ENCODE measurements around the gene ZBTB38.

ZBTB38 gene

GRCh38 chr3:141412087-141412935 is 44.0 kb downstream of the ZBTB38 start:
- peak; percentile 65 for DNase-seq (ENCODE audit: low spot score)
- TF ChIP-seq, protein P1, sequence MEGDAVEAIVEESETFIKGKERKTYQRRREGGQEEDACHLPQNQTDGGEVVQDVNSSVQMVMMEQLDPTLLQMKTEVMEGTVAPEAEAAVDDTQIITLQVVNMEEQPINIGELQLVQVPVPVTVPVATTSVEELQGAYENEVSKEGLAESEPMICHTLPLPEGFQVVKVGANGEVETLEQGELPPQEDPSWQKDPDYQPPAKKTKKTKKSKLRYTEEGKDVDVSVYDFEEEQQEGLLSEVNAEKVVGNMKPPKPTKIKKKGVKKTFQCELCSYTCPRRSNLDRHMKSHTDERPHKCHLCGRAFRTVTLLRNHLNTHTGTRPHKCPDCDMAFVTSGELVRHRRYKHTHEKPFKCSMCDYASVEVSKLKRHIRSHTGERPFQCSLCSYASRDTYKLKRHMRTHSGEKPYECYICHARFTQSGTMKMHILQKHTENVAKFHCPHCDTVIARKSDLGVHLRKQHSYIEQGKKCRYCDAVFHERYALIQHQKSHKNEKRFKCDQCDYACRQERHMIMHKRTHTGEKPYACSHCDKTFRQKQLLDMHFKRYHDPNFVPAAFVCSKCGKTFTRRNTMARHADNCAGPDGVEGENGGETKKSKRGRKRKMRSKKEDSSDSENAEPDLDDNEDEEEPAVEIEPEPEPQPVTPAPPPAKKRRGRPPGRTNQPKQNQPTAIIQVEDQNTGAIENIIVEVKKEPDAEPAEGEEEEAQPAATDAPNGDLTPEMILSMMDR (IDR thresholded peaks at IDR 0.05; ENCODE audit: extremely low read depth, missing control alignments) = no peak

- DNase-seq (ENCODE audit: low spot score) = no peak
Measured at GRCh38 chr3:141412936-141413354, 44.6 kb downstream of the ZBTB38 start.

GRCh38 chr3:141413391-141413790 is 45.1 kb downstream of the ZBTB38 start:
- DNase-seq (ENCODE audit: low spot score) = no peak
- TF ChIP-seq, protein P1 (IDR thresholded peaks at IDR 0.05; ENCODE audit: extremely low read depth, missing control alignments) = no peak

More at GRCh38 chr3:141412936-141413354, 44.6 kb downstream of the ZBTB38 start:
- TF ChIP-seq, protein P1 (IDR thresholded peaks at IDR 0.05; ENCODE audit: extremely low read depth, missing control alignments) = no peak

- DNase-seq (ENCODE audit: low spot score) = no peak
- TF ChIP-seq, protein P1 (IDR thresholded peaks at IDR 0.05; ENCODE audit: extremely low read depth, missing control alignments) = no peak
Measured at GRCh38 chr3:141413801-141414689, 45.7 kb downstream of the ZBTB38 start.

GRCh38 chr3:141414800-141415462 is 46.6 kb downstream of the ZBTB38 start:
- no peak for DNase-seq (ENCODE audit: low spot score)
- TF ChIP-seq, protein P1 (IDR thresholded peaks at IDR 0.05; ENCODE audit: extremely low read depth, missing control alignments) = no peak

- DNase-seq (ENCODE audit: low spot score) = no peak
- TF ChIP-seq, protein P1 (IDR thresholded peaks at IDR 0.05; ENCODE audit: extremely low read depth, missing control alignments) = no peak
Measured at GRCh38 chr3:141415953-141416352, 47.6 kb downstream of the ZBTB38 start.

Data from GM20000 (cell line).